Body of pancreas (tissue), 4 donors: ENCODE data around the gene REEP5.

Experiments
- CTCF ChIP-seq, 7 experiments: fragments of 450-650 bp in 4 of 7; fragments of 200-600 bp in 3 of 7; sonication (generic) in 3 of 7; IDR thresholded peaks; one replicate each; pipeline ENCODE4 v1.5.1; 2016 to 2019; ENCODE audit warnings: antibody characterized with exemption in 7 of 7
- POLR2A ChIP-seq, 3 donors: fragments of 450-650 bp; IDR thresholded peaks; one replicate each; pipeline ENCODE4 v1.6.1; 2016; ENCODE audit warnings: antibody characterized with exemption in 3 of 3, mild to moderate bottlenecking in 2 of 3

- no peak for TF ChIP-seq CTCF (IDR thresholded peaks at IDR 0.05)
- TF ChIP-seq POLR2A (IDR thresholded peaks at IDR 0.05), result no peak
Measured at GRCh38 chr5:112971276-112971675, 49.2 kb upstream of the REEP5 start.
